Upper lobe of left lung (tissue), 4 donors: Measurements from ENCODE around the gene ZNF385B.

ENCODE experiments used
- CTCF ChIP-seq, 6 experiments: fragments of 450-650 bp in 4 of 6; fragments of 200-600 bp in 2 of 6; sonication (generic) in 2 of 6; IDR thresholded peaks; one replicate each; pipeline ENCODE4 v1.5.1; 2016 to 2019; ENCODE audit warnings: antibody characterized with exemption in 6 of 6
- EP300 ChIP-seq, 4 donors: sonication (generic); formaldehyde crosslinking; IDR thresholded peaks; one replicate each; pipeline ENCODE4 v1.5.1; 2017; ENCODE audit warnings: antibody characterized with exemption in 4 of 4, control low read depth in 2 of 4
- POLR2A ChIP-seq, 4 donors: fragments of 450-650 bp; IDR thresholded peaks; one replicate each; pipeline ENCODE4 v1.5.1; 2016 to 2017; ENCODE audit warnings: antibody characterized with exemption in 4 of 4, mild to moderate bottlenecking in 2 of 4
- POLR2AphosphoS5 ChIP-seq, 2 donors: sonication (generic); formaldehyde crosslinking; IDR thresholded peaks; one replicate each; pipeline ENCODE4 v1.5.1; 2017; ENCODE audit warnings: antibody characterized with exemption in 2 of 2

- no peak for TF ChIP-seq CTCF (IDR thresholded peaks at IDR 0.05)
- TF ChIP-seq POLR2AphosphoS5 (IDR thresholded peaks at IDR 0.05), result no peak
- TF ChIP-seq POLR2A (IDR thresholded peaks at IDR 0.05), result no peak
- TF ChIP-seq EP300 (IDR thresholded peaks at IDR 0.05), result no peak
These were observed 303.1 kb downstream of the ZNF385B start for GRCh38 chr2:179558010-179558934.
